HG03558 (cell line): ENCODE measurements around the gene GP9.

Experiments used
- ATAC-seq: cut with Tn5 transposase; IDR thresholded peaks from one replicate; pipeline ENCODE4 v1.9.1; 2021; ENCODE audit warnings: moderate number of reproducible peaks; ENCODE audit not compliant: unreplicated experiment; ENCODE audit errors: extremely low read depth

GP9 gene

DNA sequence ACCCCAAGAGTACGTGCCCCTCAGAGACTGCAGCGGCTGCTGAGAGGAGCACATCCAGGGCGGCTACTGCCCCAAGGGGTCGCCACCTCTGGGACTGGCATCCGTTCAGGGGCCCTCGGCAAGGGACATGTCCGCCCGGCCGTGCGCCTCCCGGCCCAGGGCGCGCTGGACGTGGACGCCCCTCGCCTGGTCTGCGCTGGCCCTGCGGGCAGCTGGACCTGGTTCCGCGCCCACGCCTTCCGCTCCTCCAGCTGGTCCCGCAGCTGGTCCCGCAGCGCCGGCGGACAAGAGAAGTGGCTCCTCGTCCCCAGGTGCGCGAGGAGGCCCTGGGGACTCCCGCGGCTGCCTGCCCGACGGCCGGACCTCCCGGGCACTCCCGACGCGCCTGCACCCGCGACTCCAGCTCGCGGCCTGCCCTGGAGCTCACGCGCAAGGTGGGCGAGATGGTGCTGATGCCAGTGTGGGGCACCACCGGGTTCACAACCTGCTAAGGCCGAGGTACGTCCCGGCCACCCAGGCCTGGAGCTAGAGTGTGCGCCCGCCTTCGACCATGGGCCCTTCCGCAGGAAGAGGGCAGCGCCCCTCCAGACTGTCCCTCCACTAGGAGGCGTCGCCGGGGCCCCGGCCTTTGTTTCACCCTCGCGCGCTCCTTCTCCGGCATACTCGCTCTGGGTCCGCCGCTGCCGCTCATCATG is 14.4 kb upstream of the GP9 start:
- no peak for ATAC-seq

GRCh38 chr3:129046732-129047552 is 13.6 kb upstream of the GP9 start:
- ATAC-seq, result no peak

DNA sequence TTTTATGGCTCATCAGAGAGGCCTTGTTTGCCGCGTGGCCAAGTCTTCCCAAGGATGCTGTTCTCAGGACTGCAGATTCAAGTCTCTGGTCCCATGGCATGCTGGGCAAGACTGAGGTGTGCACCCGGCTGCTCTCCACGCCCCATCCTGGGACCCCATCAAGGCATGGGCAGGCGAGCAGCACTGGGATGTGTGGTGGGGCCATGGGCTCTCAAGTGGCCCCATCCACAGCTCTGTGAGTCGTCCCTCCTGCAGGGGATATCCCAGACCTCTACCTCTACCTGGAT is 13.1 kb upstream of the GP9 start:
- ATAC-seq, result no peak

DNA sequence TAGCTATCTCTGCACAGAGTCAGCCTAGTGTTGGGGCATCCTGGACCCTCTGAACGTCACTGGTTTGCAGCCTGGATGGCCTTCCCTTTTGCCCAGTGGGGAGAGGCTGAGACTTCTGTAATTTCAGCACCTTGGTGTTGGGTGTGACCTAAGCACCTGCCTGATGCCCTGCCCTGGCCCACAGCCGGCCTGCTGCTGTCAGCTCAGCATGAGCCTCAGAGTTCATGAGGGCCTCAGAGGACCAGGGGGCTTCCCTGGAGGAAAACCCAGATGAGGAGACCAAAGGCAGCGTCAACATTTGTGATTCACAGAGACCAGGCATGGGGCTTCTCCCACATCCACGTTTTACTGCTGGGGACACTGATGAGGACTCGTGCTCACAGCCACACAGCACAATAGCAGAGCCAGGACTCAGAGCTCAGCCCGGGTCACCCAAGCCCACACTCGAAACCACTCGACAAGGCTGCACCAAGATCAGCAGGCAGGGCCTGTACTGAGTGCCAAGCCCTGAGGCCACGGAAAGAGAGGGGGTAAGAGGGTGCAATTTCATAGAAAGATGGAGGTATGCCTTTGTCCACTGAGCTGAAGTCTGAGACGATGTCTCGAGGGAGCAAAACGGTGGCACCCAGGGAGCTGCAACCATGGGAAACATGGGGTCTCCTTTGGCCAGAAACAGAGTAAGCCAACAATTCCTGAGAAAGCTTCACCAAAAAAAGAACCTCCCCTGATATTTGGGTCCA is 9.9 kb upstream of the GP9 start:
- ATAC-seq, result no peak

GRCh38 chr3:129051871-129052340 is 8.7 kb upstream of the GP9 start:
- ATAC-seq, result no peak

DNA sequence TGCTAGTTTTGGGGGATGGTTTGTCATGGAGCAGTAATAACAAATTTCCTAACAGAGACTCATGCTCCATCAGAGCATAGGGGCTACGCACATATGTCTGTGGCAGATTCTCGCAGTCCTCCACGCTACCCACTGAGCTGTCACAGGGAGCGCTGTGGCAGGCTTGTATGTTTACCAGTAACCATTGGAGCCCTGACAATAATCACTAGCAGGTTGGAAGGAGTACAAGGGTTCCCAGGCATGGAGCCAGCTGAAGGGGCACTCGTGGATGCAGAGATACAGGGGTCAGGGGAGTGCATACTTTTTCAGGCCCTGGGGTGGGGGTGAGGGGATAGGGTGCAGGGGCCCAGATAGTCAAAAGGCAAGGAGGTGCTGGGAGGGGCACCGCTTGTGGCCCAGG is 7.9 kb upstream of the GP9 start:
- no peak for ATAC-seq

DNA sequence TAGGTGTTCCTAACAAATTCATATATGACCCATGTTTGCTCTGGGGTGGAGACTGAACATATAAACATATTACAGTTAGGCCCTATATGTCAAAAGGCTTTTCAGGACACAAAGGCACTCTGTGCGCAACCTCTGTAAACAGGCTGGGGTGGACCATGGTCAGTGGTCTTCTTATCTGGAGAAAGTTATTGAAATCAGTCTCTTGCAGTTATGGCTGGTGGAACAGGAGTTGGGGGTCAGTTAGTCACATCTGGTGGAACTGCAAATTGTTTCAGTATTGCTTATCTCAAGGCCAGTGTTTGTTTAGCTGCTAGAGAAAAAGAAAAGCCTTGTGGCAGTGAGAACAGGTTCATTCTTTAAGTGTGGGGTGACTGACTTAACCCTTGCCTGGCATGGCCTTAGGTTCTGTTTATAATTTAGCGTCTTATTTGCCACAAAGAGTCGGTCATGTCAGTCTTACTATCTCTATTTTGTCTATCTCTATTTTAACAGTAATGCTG is 5.9 kb upstream of the GP9 start:
- ATAC-seq, result no peak

DNA sequence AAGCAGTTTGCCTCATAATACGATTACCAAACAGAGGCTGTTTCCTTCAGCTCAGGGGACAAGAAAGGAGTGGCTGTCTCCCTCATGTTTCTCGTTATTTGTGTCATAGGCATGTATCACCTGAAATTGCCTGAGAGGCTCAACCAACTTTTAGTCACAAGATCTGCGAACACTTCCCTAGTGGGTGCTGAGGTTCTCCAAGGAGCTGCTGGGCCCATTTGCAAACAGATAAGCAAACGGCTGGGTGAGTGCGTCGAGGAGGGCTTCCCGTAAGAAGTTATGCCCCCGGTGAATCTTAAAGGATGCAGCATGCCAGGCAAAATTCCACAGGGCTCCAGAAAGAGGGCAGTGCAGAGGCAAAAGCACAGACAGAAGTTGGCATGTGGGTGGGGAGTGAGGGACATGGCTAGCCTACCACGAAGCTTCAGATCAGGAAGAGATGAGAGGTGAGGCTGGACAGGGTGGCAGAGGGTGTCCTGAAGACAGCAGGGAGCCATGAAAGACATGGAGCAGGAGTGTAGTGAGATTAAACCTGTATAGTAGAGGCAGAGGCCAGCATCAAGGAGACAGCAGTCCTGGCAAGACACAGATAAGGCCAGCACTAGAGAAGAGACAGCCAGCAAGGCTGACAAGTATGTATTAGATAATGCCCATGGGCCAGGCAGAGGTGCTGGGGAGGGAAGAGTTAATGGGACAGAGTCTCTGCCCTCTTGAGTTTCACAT is 4.0 kb upstream of the GP9 start:
- no peak for ATAC-seq

GRCh38 chr3:129057249-129057648 is 3.3 kb upstream of the GP9 start:
- ATAC-seq, result no peak

GRCh38 chr3:129058441-129059200 is 2.0 kb upstream of the GP9 start:
- ATAC-seq, result no peak

DNA sequence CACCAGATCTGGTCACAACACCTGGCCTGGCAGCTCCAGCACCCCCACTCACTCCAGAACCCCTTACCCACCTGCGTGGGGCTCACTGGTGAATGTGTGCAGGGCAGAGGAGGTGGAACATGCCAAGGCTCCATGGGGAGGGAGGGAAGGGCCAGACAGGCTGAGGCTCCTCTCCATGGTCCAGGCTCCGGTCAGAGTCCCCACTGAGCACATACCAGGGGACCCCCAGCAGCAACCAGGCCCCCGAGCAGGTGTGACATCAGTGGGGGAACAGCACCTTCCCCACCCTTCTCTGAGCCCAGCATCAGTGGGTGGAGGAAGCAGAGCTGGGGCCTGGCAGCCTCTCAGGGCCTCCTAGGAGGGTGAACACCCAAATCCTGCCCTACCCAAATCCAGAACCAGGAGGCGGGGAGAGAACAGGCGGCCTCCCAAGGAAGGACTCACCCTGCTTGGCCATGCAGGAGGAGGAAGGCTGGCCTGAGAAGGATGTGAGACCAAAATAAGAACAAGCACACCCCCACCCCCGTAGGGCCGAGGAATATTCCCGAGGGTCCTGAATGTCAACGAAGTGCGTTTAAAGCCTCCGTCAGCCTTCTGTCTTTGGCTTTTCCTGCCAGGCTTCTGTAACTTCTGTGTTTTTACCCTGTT is 1.1 kb upstream of the GP9 start:
- ATAC-seq, result no peak

DNA sequence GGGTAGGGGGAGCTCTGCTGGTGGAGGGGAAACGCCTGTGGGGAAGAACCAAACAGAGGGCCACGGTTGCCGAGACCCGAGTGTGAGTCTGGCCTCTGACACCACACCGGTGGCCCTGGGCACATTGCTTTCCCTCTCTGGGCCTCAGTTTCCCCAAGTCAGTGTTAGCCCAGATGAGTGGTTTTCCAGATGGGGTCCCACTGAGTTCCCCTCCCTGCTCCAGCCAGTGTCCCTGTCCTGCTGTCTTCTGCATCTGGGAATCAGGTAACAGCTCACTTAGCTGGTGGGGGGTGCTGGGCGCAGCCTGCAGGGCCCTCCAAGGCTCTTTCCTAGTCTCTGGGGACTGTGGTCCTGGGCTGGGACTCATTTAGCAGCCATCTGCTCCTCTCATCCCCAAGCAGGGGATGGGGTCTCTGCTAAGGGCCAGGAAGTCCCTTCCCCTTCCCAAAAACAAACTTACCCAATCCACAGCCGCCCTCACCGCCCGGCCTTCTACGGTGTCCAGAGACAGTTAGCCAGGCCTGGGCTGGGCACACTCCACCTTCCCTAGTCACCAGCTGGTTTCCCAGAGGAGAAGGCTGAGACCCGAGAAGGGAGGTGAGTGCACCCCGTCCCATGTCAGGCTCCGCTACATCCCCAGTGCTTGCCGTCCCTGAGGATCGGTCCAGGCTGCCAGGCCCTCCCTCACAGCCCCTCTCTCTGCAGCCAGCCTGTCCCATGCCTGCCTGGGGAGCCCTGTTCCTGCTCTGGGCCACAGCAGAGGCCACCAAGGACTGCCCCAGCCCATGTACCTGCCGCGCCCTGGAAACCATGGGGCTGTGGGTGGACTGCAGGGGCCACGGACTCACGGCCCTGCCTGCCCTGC is 676 bp downstream of the GP9 start:
- no peak for ATAC-seq

GRCh38 chr3:129061888-129062834 is 1.6 kb downstream of the GP9 start:
- ATAC-seq, result no peak

DNA sequence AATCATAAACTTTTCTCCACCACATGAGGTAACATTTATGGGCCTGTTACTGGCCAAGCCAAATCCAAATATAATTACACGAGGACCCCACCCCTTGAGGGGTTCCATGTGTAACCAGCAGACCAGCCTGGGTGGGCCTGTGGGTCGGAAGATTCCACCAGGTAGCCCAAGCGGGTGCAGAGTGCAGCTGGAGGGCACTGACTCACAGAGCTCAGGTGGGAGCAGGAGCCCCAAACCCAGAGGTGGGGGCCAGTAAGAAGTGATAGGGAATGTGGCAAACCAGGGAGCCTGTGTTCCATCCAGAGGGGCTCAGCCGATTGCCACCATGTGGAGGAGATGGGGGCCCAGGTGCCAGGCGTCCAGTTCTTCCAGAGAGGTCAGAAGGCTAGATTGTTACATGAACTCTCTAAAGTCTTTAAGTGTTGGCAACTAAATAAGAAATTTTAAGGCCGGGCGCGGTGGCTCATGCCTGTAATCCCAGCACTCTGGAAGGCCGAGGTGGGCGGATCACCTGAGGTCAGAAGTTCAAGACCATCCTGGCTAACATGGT is 2.6 kb downstream of the GP9 start:
- no peak for ATAC-seq

GRCh38 chr3:129063841-129064482 is 3.4 kb downstream of the GP9 start:
- ATAC-seq, result no peak

DNA sequence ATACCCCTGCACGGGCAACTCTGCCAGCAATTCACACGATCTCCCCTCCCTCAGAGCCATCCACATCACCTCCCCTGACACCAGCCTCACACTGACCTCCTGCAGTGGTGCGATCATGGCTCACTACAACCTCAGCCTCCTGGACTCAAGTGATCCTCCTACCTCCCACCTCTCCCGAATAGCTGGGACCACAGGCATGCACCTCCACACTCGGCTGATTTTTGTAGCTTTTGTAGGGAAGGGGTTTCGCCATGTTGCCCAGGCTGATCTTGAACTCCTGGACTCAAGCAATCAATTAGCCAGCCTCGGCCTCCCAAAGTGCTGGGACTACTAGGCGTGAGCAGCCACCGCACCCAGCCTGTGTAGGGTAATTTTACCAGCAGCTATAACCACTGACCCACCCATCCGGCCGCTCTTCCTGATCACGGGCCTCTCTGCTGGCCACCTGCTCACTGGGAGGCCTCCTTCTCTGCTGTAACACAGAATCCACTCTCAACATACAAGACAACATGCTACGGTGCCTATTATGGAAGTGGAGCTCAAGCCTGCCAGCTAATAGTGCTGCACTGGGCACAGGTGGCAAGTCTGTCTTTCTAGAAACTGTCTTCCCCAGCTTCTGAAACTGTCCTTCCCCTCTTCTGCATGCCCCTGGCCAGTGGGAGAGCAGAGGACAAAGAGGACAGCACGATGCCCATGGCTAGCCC is 4.6 kb downstream of the GP9 start:
- ATAC-seq, result no peak
